Hepatocyte (in vitro differentiated cells): ENCODE results near the gene ENG.

Source experiments
- CTCF ChIP-seq: fragments of 200-600 bp; sonication (generic); IDR thresholded peaks from 2 replicates; pipeline ENCODE4 v1.5.1; 2016; ENCODE audit warnings: antibody characterized with exemption, mild to moderate bottlenecking; ENCODE audit not compliant: poor library complexity
- EZH2 ChIP-seq: fragments of 200-600 bp; sonication (generic); IDR thresholded peaks from 2 replicates; pipeline ENCODE4 v1.6.1; 2016; ENCODE audit warnings: antibody characterized with exemption, mild to moderate bottlenecking, borderline replicate concordance
- EZH2phosphoT487 ChIP-seq: fragments of 200-600 bp; sonication (generic); IDR thresholded peaks from one replicate; pipeline ENCODE4 v1.6.1; 2018; ENCODE audit warnings: antibody characterized with exemption, mild to moderate bottlenecking, low read depth, moderate library complexity; ENCODE audit not compliant: unreplicated experiment, severe bottlenecking

GRCh38 chr9:127776195-127776923 is 78.1 kb downstream of the ENG start:
- no peak for TF ChIP-seq CTCF
- no peak for TF ChIP-seq EZH2phosphoT487
- TF ChIP-seq EZH2, result no peak
